H9 (cell line): ENCODE data around the gene MVP. TPM values are rescaled to one million over a fixed set of nuclear protein-coding genes. Genes with fewer than 3 reads are reported as not detected.

Experiments used
- DNase-seq: peaks from one replicate; pipeline ENCODE4 v3.0.0-alpha.2; 2017
- H2AFZ ChIP-seq: one replicate; pipeline ENCODE4 v1.6.1; 2013; ENCODE audit warnings: mild to moderate bottlenecking, low read length, control low read depth, moderate library complexity
- H2AK5ac ChIP-seq: 2 replicates; pipeline ENCODE4 v1.6.1; 2013; ENCODE audit warnings: low read length, control low read depth, mixed read lengths; ENCODE audit not compliant: insufficient read length
- H2BK120ac ChIP-seq: one replicate; pipeline ENCODE4 v1.6.1; 2013; ENCODE audit warnings: low read depth, mild to moderate bottlenecking, low read length, control low read depth, inconsistent platforms; ENCODE audit not compliant: poor library complexity, severe bottlenecking
- H2BK12ac ChIP-seq: 2 replicates; pipeline ENCODE4 v1.6.1; 2013; ENCODE audit warnings: low read length, control low read depth, mixed read lengths, low read depth; ENCODE audit not compliant: insufficient read length
- H2BK15ac ChIP-seq: 2 replicates; pipeline ENCODE4 v1.6.1; 2013; ENCODE audit warnings: low read depth, low read length, control low read depth
- H2BK20ac ChIP-seq: one replicate; pipeline ENCODE4 v1.6.1; 2013; ENCODE audit warnings: low read depth, mild to moderate bottlenecking, low read length, control low read depth, inconsistent platforms; ENCODE audit not compliant: poor library complexity, severe bottlenecking
- H2BK5ac ChIP-seq: 2 replicates; pipeline ENCODE4 v1.6.1; 2013; ENCODE audit warnings: low read length, control low read depth, mixed read lengths; ENCODE audit not compliant: insufficient read length
- H3K14ac ChIP-seq: 2 replicates; pipeline ENCODE4 v1.6.1; 2013; ENCODE audit warnings: low read length, control low read depth; ENCODE audit not compliant: insufficient read depth
- H3K18ac ChIP-seq: 2 replicates; pipeline ENCODE4 v1.6.1; 2013; ENCODE audit warnings: low read depth, mild to moderate bottlenecking, mixed read lengths, low read length, control low read depth; ENCODE audit not compliant: insufficient read length
- H3K23ac ChIP-seq: 2 replicates; pipeline ENCODE4 v1.6.1; 2013; ENCODE audit warnings: low read length, control low read depth, mixed read lengths, low read depth; ENCODE audit not compliant: insufficient read length
- H3K23me2 ChIP-seq: 2 replicates; pipeline ENCODE4 v1.6.1; 2013; ENCODE audit warnings: low read depth, mild to moderate bottlenecking, mixed read lengths, low read length, control low read depth; ENCODE audit not compliant: insufficient read length, poor library complexity, severe bottlenecking
- H3K27ac ChIP-seq: 2 replicates; pipeline ENCODE4 v1.5.1; 2013; ENCODE audit warnings: low read length, control low read depth, mixed read lengths, low read depth; ENCODE audit not compliant: insufficient read length
- H3K27me3 ChIP-seq: 2 replicates; pipeline ENCODE4 v1.6.1; 2013; ENCODE audit warnings: low read length, control low read depth, inconsistent platforms; ENCODE audit not compliant: insufficient read depth
- H3K4ac ChIP-seq: 2 replicates; pipeline ENCODE4 v1.6.1; 2013; ENCODE audit warnings: low read depth, mild to moderate bottlenecking, control low read depth, inconsistent platforms, low read length, moderate library complexity
- H3K4me1 ChIP-seq: 2 replicates; pipeline ENCODE4 v1.6.1; 2013; ENCODE audit warnings: low read length, control low read depth, inconsistent platforms; ENCODE audit not compliant: insufficient read depth
- H3K4me2 ChIP-seq: 2 replicates; pipeline ENCODE4 v1.6.1; 2013; ENCODE audit warnings: low read length, control low read depth, mixed read lengths; ENCODE audit not compliant: insufficient read length, insufficient read depth
- H3K56ac ChIP-seq: 2 replicates; pipeline ENCODE4 v1.6.1; 2013; ENCODE audit warnings: low read depth, mild to moderate bottlenecking, mixed read lengths, low read length, control low read depth; ENCODE audit not compliant: insufficient read length
- H3K79me1 ChIP-seq: 2 replicates; pipeline ENCODE4 v1.6.1; 2013; ENCODE audit warnings: low read depth, mild to moderate bottlenecking, moderate library complexity, low read length, control low read depth, inconsistent platforms; ENCODE audit not compliant: insufficient read depth, poor library complexity, severe bottlenecking
- H3K79me2 ChIP-seq: 2 replicates; pipeline ENCODE4 v1.6.1; 2013; ENCODE audit warnings: low read length, control low read depth, inconsistent platforms; ENCODE audit not compliant: insufficient read depth
- H3K9ac ChIP-seq: 2 replicates; pipeline ENCODE4 v1.6.1; 2013; ENCODE audit warnings: low read length, control low read depth, mixed read lengths; ENCODE audit not compliant: insufficient read length; ENCODE audit errors: extremely low read depth
- H3K9me3 ChIP-seq: one replicate; pipeline ENCODE4 v1.6.1; 2013; ENCODE audit warnings: low read depth, low read length, inconsistent platforms; ENCODE audit not compliant: control insufficient read depth
- H3T11ph ChIP-seq: one replicate; pipeline ENCODE4 v1.6.1; 2013; ENCODE audit warnings: mild to moderate bottlenecking, low read length, control low read depth, inconsistent platforms
- H4K20me1 ChIP-seq: one replicate; pipeline ENCODE4 v1.6.1; 2013; ENCODE audit not compliant: control insufficient read depth, insufficient read length, insufficient read depth
- H4K5ac ChIP-seq: 2 replicates; pipeline ENCODE4 v1.6.1; 2013; ENCODE audit warnings: low read depth, mild to moderate bottlenecking, mixed read lengths, low read length, control low read depth; ENCODE audit not compliant: insufficient read length
- H4K8ac ChIP-seq: replicated peaks from 2 replicates; pipeline ENCODE4 v1.6.1; 2013; ENCODE audit warnings: low read length, control low read depth, mixed read lengths, low read depth; ENCODE audit not compliant: insufficient read length
- H4K91ac ChIP-seq: 2 replicates; pipeline ENCODE4 v1.6.1; 2013; ENCODE audit warnings: low read depth, mild to moderate bottlenecking, moderate library complexity, mixed read lengths, low read length, control low read depth; ENCODE audit not compliant: insufficient read length
- H3K27ac Mint-ChIP-seq, 3 experiments: 2 replicates in 2 of 3; 3 replicates in 1 of 3; pipeline ENCODE4 v1.8.0; 2020 to 2021; ENCODE audit warnings: mixed read lengths in 3 of 3, mild to moderate bottlenecking in 1 of 3, moderate library complexity in 1 of 3
- H3K27me3 Mint-ChIP-seq: 2 replicates; pipeline ENCODE4 v1.8.0; 2021; ENCODE audit warnings: low read depth, mild to moderate bottlenecking, moderate library complexity, mixed read lengths
- H3K36me3 Mint-ChIP-seq, 3 experiments: 2 replicates in 2 of 3; 3 replicates in 1 of 3; pipeline ENCODE4 v1.8.0; 2020 to 2021; ENCODE audit warnings: low read depth in 3 of 3, mixed read lengths in 3 of 3; ENCODE audit not compliant: insufficient read depth in 1 of 3
- H3K4me1 Mint-ChIP-seq, 2 experiments: 2 replicates each; pipeline ENCODE4 v1.8.0; 2020; ENCODE audit warnings: mixed read lengths in 2 of 2
- H3K4me3 Mint-ChIP-seq, 2 experiments: 2 replicates in 1 of 2; 3 replicates in 1 of 2; pipeline ENCODE4 v1.8.0; 2020 to 2021; ENCODE audit warnings: mild to moderate bottlenecking in 2 of 2, mixed read lengths in 2 of 2, moderate library complexity in 1 of 2
- H3K9me3 Mint-ChIP-seq, 2 experiments: 2 replicates in 1 of 2; 3 replicates in 1 of 2; pipeline ENCODE4 v1.8.0; 2020; ENCODE audit warnings: mild to moderate bottlenecking in 2 of 2, mixed read lengths in 2 of 2, moderate library complexity in 1 of 2
- CTCF ChIP-seq: fragments of 200-600 bp; sonication (generic); conservative IDR thresholded peaks from 3 replicates; pipeline ENCODE4 v1.8.0; 2021; ENCODE audit warnings: antibody characterized with exemption, mild to moderate bottlenecking
- WGBS: extraction: QIAGEN DNeasy Blood & Tissue Kit; methylation state at CpG from one replicate; pipeline ENCODE4 v1.1.7; 2013; ENCODE audit warnings: missing lambda C conversion rate, low lambda C conversion rate, mixed read lengths; ENCODE audit not compliant: insufficient read length; ENCODE audit errors: extremely low coverage; 5-methylcytosine and 5-hydroxymethylcytosine counted together
- total RNA-seq: library from RNA; stranded (reverse); gene quantifications from 2 replicates; pipeline ENCODE4 v1.2.1, GENCODE V29; 2021

MVP gene
- total RNA-seq, 1 experiment from 2014 or later, result 3.1 TPM

- Histone ChIP-seq H3K23ac (no peak overlapping the region), H4K20me1 (no peaks in the 10 kb centered on the region), H3K23me2 (peaks cover 9% of the 10 kb centered on the region), H2BK20ac (no peak overlapping the region), H4K91ac (no peak overlapping the region), H2BK120ac (no peak overlapping the region), H3K79me1 (peaks cover 8% of the 10 kb centered on the region), H2AFZ (no peak overlapping the region), H3K4me2 (no peak overlapping the region), H3K4ac (no peak overlapping the region), H3K18ac (no peak overlapping the region), H3K9me3 (no peaks in the 10 kb centered on the region), H3K14ac (no peak overlapping the region; the same call in 1 of the 2 replicates), H3K56ac (no peak overlapping the region), H2BK12ac (no peak overlapping the region), H3K4me1 (no peaks in the 10 kb centered on the region; the same call in 1 of the 2 replicates), H3K9ac (no peak overlapping the region), H3K79me2 (no peaks in the 10 kb centered on the region), H3K27ac (no peak overlapping the region), H3T11ph (no peak overlapping the region), H4K5ac (no peak overlapping the region), H2BK15ac (no peak overlapping the region), H2BK5ac (no peak overlapping the region), H2AK5ac (no peak overlapping the region), H3K27me3 (no peaks in the 10 kb centered on the region), H4K8ac (no peak overlapping the region)
- Mint-ChIP-seq H3K9me3 (no peaks in the 10 kb centered on the region), H3K4me1 (peaks cover 9 to 12% of the 10 kb centered on the region in 2 experiments), H3K4me3 (peak overlapping the region in 1 of 2 experiments; percentile 35; a peak in 2 of 5 replicates), H3K27me3 (peaks cover 2% of the 10 kb centered on the region), H3K36me3 (peaks cover 13 to 21% (median 19%) of the 10 kb centered on the region in 3 experiments; a peak in 6 of 7 replicates), H3K27ac (no peak overlapping the region)
- no peak for TF ChIP-seq CTCF
- WGBS, result no CpG with 5 or more reads among the region's 9 CpGs
- DNase-seq, result no peak
Measured at GRCh38 chr16:29864205-29864604, 43.9 kb downstream of the MVP start.
